ENCODE measurements around the gene CRY1.

DNA sequence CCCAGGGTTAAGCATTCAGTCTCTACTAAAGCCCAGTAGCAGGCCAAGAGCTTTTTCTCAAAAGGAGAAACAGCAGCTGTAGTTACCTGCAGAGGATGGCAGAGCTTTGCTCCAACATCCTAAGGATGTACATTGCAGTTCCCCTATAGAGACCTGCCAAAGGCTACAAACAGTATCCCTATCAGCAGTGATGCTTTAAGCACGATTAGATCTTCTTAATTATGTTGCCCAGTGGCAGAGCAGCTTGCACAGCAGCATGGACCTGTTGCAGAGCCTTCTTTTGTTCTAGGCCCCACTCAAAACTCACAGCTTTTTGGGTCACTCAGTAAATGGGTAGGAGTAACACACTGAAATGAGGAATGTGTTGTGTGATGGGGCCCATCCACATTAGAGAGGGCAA is 46.4 kb upstream of the CRY1 start:
- TF ChIP-seq CTCF (IDR thresholded peaks at IDR 0.05; ENCODE audit: low read depth, low read length) = no peak
- no peak for TF ChIP-seq MAX (IDR thresholded peaks at IDR 0.05; ENCODE audit: low read depth, low read length)
- no peak for TF ChIP-seq POLR2A (IDR thresholded peaks at IDR 0.05; ENCODE audit: extremely low read depth, insufficient read length)
- TF ChIP-seq MYC (IDR thresholded peaks at IDR 0.05; ENCODE audit: low read depth, low read length) = no peak

Data from NB4 (cell line).